ENCODE data around the gene USP46. TPM values are rescaled to one million over a fixed set of nuclear protein-coding genes. Genes with fewer than 3 reads are reported as not detected.

Gene USP46, protein sequence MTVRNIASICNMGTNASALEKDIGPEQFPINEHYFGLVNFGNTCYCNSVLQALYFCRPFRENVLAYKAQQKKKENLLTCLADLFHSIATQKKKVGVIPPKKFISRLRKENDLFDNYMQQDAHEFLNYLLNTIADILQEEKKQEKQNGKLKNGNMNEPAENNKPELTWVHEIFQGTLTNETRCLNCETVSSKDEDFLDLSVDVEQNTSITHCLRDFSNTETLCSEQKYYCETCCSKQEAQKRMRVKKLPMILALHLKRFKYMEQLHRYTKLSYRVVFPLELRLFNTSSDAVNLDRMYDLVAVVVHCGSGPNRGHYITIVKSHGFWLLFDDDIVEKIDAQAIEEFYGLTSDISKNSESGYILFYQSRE
- total RNA-seq, result 34.6 TPM

DNA sequence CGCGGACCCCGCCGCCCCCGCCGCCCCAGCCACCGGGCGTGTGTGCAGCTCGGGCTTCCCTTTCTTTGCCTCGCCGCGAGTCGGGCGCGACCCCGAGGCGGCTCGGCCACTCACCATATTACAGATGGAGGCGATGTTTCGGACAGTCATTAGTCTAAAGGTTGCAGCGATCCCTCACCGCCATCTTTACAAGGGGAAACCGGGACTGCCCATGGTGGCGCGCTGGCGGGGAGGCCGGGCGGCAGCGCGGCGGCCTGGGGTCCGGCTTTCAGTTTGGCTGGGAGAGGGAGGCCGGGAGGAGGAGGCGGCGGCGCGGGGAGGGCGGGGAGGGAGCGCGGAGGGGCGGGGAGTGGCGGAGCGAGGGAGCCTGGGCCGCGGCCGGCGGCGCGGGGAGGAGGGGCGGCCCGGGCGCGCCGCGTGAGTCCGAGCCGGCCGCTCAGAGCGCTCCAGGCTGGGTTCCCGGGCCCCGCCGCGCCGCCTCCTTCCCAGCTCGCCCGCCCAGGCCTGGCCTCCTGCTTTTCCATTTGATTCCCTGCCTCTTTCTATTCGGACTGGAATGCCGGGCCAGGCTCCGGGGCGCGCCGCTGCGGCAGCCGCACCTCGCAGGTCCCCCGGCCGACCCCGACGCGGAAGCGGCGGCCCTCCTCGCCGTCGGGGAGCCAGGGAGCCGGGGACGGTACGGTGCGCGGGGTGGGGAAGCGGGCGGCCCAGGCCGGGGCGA is at the start of gene USP46:
Gene USP46 (minus strand): TSS at position 301 of the 721 bp plus-strand sequence. CDS start 151 bp downstream, at position 150.
- DNase-seq (ENCODE audit: low spot score), result peak; percentile 82

GRCh38 chr4:52704661-52705060 is 45.6 kb upstream of the USP46 start:
- no peak for DNase-seq (ENCODE audit: low spot score)

DNA sequence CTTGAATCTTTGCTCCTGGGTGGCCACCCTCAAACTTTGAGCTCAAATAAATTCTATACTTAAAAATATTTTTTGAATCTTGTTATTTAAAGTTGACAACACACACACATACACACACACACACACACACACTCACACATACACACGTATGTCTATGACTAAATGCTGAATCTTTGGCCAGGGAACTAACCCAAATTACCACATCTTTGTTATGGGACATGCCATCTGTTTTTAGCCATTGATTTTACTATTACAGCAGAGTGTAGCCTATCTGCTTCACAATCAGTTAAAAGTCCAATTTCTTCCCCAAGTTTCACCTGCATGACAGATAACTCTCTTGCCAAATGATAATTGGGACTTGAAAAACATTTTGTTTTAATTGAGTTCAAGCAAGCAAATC is 45.0 kb upstream of the USP46 start:
- no peak for DNase-seq (ENCODE audit: low spot score)

DNA sequence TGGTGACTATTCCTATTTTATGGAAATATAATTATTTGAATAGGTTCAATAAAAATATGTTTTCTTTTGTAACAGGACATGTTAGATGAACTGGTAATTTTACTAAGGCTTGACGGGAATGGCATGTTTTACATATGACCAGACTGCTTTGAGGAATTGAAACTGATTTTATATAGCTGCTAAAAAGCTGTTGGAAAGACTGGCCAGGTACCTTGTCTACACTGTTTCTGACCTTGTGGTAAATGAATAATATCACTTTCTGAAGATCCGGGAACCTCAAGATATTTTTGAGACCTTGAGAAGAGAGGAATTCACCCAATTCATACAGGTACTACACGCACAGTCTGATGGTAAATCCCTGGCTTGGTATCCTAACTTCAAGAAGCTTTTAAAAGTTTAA is 42.1 kb upstream of the USP46 start:
- no peak for DNase-seq (ENCODE audit: low spot score)

- DNase-seq (ENCODE audit: low spot score), result no peak
Measured at GRCh38 chr4:52694936-52695335, 35.8 kb upstream of the USP46 start.

DNA sequence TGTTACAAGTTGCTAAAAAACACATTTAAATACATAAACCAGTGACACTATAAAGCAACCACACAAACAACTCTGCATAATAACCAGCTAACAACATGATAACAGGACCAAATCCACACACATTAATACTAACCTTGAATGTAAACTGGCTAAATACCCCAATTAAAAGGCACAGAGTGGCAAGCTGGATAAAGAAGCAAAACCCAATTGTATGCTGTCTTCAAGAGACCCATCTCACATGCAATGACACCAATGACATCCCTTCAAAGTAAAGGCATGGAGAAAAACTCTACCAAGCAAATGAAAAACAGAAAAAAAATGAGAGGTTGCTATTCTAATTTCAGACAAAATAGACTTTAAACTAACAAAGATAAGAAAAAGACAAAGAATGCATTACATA is 34.4 kb upstream of the USP46 start:
- no peak for DNase-seq (ENCODE audit: low spot score)

DNA sequence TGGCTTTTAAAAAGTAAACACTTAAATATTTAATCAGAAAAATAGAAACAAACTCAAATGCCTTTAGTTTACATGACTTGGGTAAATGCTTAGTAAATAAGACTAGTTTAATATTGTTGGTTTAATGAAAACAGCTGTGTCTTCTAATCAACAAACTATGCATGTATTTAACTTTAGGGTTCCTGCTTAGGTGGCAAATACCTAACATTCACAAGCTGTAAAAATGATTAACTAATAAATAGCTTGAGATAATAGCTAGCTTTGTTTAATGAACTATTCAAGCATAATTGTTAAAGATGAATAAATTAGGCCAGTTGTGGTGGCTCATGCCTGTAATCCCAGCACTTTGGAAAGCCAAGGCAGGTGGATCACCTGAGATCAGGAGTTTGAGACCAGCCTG is 30.0 kb upstream of the USP46 start:
- DNase-seq (ENCODE audit: low spot score), result no peak

DNA sequence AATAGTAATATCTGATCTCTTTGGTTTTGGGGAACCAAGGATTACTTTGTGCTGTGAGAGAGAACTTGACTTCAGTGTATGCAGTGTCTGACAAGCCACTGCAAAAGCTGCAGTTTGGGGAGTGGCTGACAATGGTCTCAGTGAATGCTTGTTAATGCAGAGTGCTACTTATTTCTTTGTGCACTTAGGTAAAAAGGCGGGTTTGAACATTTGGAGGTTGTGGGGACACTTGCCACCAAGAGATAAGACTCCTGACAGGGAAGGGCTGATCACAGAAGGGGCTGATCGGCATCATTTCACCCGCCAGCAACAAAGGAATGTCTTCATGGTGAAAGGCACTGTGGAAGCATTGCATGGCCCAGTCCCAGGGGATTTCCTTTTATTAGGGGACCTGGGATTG is 28.6 kb upstream of the USP46 start:
- no peak for DNase-seq (ENCODE audit: low spot score)

GRCh38 chr4:52685316-52685715 is 26.2 kb upstream of the USP46 start:
- no peak for DNase-seq (ENCODE audit: low spot score)

- no peak for DNase-seq (ENCODE audit: low spot score)
Measured at GRCh38 chr4:52684896-52685295, 25.8 kb upstream of the USP46 start.

DNA sequence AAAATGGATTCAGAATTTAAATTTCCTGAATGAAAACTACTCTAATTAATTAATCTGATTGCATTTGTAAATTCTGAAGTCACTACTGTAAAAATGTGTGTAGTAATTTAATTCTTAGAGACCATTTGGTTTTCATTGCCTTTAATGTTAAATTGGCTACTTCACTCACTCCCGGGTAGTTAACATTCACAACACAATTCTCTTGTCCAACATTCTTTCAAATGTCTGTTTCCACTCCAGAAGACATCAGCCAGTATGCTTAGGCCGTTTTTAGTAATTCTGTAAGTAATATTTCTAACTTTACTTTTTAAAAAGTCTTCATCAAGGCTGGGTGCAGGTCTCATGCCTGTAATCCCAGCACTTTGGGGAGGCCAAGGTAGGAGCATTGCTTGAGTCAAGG is 21.3 kb upstream of the USP46 start:
- no peak for DNase-seq (ENCODE audit: low spot score)

DNA sequence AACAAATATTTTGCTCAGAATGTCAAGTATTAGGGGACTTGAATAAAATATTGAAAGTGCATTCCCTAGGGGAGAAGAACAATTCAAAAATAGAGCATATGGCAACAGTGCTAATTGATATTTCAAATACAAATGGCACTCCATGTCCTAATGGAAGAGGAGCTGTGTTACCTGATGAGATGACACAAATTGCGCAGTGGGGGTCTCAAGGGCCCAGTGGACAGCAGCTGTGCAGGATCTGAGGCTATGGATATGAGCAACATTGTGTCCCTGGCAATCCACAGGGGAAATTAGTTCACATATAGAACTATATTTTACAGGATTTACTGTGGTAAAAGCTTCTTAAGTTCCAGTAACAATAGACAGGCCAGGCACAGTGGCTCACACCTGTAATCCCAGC is 17.4 kb upstream of the USP46 start:
- DNase-seq (ENCODE audit: low spot score), result no peak

DNA sequence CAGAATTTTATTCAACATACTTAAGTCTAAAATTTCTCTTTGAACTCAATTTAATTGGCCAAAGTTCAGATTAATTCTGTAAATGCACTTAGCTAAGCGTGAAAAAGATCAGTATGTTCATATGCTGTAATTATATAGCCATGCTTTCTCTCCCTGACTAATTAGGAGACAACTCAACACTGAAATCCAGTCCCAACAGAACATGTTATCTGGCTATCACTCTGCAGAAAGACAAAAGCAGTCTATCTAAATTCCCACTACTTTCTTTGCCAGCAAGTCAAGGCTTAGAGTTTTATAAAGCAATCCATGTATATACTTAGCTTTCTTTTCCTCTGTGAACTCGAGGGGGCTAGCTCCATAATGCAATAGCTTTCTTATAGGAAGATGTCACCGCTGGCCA is 16.0 kb upstream of the USP46 start:
- no peak for DNase-seq (ENCODE audit: low spot score)

DNA sequence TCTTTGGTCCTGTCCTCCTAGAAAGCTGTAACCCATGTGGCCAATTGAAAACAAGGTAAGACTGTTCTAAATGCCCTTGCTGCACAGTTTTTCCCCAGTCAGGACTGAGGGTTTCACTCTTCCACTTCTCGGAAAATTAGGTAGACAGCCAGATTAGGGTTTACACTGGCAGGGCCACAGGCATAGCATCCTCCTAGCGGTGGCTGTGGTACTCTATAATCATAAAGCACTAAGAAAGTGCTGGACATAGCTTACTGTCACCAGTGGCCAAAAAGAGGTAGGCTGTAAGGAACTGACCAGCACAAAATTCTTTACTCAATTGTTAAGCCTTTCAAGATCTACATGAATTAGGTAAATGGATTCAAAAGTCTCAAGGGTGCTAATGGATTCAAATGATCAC is 11.6 kb upstream of the USP46 start:
- DNase-seq (ENCODE audit: low spot score), result no peak

- no peak for DNase-seq (ENCODE audit: low spot score)
Measured at GRCh38 chr4:52670121-52670520, 11.0 kb upstream of the USP46 start.

- no peak for DNase-seq (ENCODE audit: low spot score)
Measured at GRCh38 chr4:52665592-52665991, 6.5 kb upstream of the USP46 start.

DNA sequence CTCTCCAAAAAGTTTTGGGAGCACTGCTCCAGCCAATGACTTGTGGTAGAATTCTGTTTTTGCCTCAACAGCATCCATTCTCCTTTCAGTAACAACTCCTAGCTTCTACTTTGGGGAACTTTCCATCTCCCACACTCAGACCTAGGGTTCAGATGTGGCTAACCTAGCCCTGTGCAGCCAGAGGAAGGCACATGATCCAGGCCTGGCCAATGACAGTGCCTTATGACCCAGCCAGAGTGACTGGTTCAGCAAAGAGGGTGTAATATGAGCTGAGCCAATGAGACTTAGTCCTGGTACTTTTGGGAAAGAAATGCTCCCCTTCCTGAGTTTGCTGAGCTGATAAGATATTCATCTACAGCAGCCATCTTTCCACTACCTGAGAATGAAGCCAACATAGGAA is 5.4 kb upstream of the USP46 start:
- no peak for DNase-seq (ENCODE audit: low spot score)

DNA sequence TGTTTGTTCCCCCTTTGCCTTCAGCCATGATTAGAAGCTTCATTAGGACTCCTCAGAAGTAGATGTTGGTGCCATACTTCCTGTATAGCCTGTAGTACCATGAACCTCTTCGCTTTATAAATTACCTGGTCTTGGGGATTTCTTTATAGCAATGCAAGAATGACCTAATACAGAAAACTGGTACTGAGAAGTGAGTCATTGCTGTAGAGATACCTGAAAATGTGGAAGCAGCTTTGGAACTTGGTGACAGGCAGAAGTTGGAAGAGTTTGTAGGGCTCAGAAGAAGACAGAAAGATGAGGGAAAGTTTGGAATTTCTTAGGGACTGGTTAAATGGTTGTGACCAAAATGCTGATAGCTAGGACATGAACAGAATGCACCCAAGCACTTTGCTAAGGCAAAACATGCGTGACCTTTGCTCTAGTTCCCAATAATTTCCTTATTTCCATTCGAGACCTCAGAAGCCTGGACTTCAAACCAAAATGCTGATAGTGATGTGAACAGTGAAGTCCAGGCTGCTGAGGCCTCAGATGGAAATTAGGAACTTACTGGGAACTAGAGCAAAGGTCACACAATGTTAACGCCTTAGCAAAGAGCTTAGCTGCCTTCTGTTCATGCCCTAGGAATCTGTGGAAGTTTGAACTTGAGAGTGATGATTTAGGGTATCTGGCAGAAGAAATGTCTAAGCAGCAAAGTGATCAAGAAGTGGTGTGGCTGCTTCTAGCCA is 3.0 kb upstream of the USP46 start:
- DNase-seq (ENCODE audit: low spot score), result no peak

DNA sequence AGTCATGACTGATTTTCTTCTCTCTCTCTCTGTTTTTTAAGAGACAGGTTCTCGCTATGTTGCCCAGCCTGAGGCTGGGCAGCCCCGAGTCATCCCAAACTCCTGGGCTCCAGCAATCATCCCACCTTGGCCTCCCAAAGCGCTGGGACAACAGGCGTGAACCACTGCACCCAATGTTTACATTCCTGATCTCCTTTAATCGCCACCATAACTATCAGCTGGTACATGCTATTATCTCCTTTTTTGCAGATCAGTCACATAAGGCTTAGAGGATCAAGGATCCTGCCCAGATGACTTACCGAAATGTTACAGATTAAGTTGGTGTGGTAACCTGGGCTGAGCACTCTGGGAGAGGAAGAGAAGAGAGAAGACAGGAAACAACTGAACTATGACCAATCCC is 1.5 kb upstream of the USP46 start:
- DNase-seq (ENCODE audit: low spot score), result no peak

- peak; percentile 66 for DNase-seq (ENCODE audit: low spot score)
Measured at GRCh38 chr4:52659722-52660261, 691 bp upstream of the USP46 start.

DNA sequence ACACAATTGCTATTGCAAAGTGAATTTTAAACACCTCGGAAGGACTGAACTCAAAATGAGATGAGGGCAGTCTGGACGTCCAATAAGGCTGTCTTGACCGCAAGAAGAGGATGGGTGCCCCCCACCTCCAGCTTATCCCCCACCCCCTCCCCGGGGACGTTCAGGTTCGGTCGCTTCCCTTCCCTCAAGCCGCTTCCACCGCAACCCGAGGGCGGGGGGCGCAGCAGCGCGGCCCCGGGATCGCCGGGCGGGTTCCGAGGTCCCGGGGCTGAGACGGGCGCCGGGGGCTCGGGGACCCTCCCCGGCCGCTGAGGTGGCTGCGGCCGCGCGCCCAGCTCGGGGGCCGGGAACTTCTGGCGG is 480 bp downstream of the USP46 start:
- no peak for DNase-seq (ENCODE audit: low spot score)

All from ureter (tissue), 1 donor.